Measurements from ENCODE around the gene ERBB4.

- TF ChIP-seq TARDBP (IDR thresholded peaks at IDR 0.05; ENCODE audit: borderline replicate concordance): no peak
- TF ChIP-seq HDAC6 (IDR thresholded peaks at IDR 0.05; ENCODE audit: unreplicated experiment): no peak
- no peak for TF ChIP-seq RCOR1 (conservative IDR thresholded peaks at IDR 0.05; ENCODE audit: low read depth, low read length)
- TF ChIP-seq, protein P1, sequence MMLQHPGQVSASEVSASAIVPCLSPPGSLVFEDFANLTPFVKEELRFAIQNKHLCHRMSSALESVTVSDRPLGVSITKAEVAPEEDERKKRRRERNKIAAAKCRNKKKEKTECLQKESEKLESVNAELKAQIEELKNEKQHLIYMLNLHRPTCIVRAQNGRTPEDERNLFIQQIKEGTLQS (IDR thresholded peaks at IDR 0.05; ENCODE audit: borderline replicate concordance, extremely low read depth, low read depth, low read length): no peak
- TF ChIP-seq TAF1 (IDR thresholded peaks at IDR 0.05; ENCODE audit: borderline replicate concordance, low read depth, low read length): no peak
- no peak for TF ChIP-seq HCFC1 (IDR thresholded peaks at IDR 0.05; ENCODE audit: low read length)
- TF ChIP-seq, protein P2, sequence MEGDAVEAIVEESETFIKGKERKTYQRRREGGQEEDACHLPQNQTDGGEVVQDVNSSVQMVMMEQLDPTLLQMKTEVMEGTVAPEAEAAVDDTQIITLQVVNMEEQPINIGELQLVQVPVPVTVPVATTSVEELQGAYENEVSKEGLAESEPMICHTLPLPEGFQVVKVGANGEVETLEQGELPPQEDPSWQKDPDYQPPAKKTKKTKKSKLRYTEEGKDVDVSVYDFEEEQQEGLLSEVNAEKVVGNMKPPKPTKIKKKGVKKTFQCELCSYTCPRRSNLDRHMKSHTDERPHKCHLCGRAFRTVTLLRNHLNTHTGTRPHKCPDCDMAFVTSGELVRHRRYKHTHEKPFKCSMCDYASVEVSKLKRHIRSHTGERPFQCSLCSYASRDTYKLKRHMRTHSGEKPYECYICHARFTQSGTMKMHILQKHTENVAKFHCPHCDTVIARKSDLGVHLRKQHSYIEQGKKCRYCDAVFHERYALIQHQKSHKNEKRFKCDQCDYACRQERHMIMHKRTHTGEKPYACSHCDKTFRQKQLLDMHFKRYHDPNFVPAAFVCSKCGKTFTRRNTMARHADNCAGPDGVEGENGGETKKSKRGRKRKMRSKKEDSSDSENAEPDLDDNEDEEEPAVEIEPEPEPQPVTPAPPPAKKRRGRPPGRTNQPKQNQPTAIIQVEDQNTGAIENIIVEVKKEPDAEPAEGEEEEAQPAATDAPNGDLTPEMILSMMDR (IDR thresholded peaks at IDR 0.05 in 2 of 3, conservative IDR thresholded peaks at IDR 0.05 in 1 of 3; ENCODE audit: control insufficient read depth in 2 of 3, extremely low read depth in 1 of 3, insufficient read depth in 1 of 3, low read depth in 3 of 3, low read length in 3 of 3): no peak
- TF ChIP-seq JUNB (IDR thresholded peaks at IDR 0.05): no peak
- TF ChIP-seq ZBTB40 (IDR thresholded peaks at IDR 0.05; ENCODE audit: borderline replicate concordance): no peak
- TF ChIP-seq NFIC (IDR thresholded peaks at IDR 0.05; ENCODE audit: low read depth, low read length): no peak
- TF ChIP-seq EZH2 (IDR thresholded peaks at IDR 0.05; ENCODE audit: borderline replicate concordance, control insufficient read depth, low read depth, low read length): no peak
Measured at GRCh38 chr2:211534632-211535031, 1004.0 kb downstream of the ERBB4 start.
